A673 (cell line): Measurements from ENCODE around the gene SPP1.

Experiments used
- CTCF ChIP-seq: fragments of 300-800, 200-600 bp; sonication (generic); conservative IDR thresholded peaks from 2 replicates; pipeline ENCODE4 v1.5.1; 2017; ENCODE audit warnings: low read depth, mild to moderate bottlenecking, antibody characterized with exemption, low read length, moderate library complexity, mixed read lengths
- EZH2 ChIP-seq: fragments of 200-600 bp; sonication (generic); IDR thresholded peaks from 2 replicates; pipeline ENCODE4 v1.6.1; 2017; ENCODE audit warnings: borderline replicate concordance, low read depth, mild to moderate bottlenecking, mixed read lengths, antibody characterized with exemption, low read length; ENCODE audit not compliant: poor library complexity, severe bottlenecking

GRCh38 chr4:87950493-87950892, 25.0 kb upstream of the SPP1 start:
- TF ChIP-seq CTCF (no peak), EZH2 (no peak)
